Keratinocyte (primary cell): ENCODE data around the gene ERBB4.
"Not testable (repeated sequence)": the region's sequence is repeated elsewhere in the genome, so short reads cannot be mapped to it uniquely, and the experiment has no call there.

ENCODE experiments used
- EZH2 ChIP-seq: IDR thresholded peaks from one replicate; pipeline ENCODE4 v1.6.1; 2012; ENCODE audit warnings: inconsistent platforms, mild to moderate bottlenecking, low read length, moderate library complexity
- TF ChIP-seq, protein P1 (sequence below), 3 experiments: IDR thresholded peaks in 1 of 3; conservative IDR thresholded peaks in 1 of 3; optimal IDR thresholded peaks in 1 of 3; 2 replicates in 2 of 3; 3 replicates in 1 of 3; pipeline versions ENCODE3 to v1.5.1; 2011; ENCODE audit warnings: low read length in 3 of 3, mild to moderate bottlenecking in 3 of 3, moderate library complexity in 2 of 3, control low read depth in 1 of 3, inconsistent platforms in 1 of 3; ENCODE audit not compliant: insufficient read depth in 2 of 3; ENCODE audit errors: extremely low read depth in 1 of 3

DNA sequence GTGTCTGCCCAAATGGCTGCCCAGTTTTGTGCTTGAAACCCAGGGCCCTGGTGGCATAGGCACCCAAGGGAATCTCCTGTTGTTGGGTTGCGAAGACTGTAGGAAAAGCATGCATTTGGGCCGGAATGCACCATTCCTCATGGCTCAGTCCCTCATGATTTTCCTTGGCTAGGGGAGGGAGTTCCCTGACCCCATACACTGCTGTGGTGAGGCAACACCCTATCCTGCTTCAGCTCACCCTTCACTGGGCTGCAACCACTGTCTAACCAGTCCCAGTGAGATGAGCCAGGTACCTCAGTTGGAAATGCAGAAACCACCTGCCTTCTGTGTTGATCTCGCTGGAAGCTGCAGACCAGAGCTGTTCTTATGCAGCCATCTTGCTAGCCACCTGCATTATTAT, 300.4 kb downstream of the ERBB4 start:
- TF ChIP-seq, protein P1, sequence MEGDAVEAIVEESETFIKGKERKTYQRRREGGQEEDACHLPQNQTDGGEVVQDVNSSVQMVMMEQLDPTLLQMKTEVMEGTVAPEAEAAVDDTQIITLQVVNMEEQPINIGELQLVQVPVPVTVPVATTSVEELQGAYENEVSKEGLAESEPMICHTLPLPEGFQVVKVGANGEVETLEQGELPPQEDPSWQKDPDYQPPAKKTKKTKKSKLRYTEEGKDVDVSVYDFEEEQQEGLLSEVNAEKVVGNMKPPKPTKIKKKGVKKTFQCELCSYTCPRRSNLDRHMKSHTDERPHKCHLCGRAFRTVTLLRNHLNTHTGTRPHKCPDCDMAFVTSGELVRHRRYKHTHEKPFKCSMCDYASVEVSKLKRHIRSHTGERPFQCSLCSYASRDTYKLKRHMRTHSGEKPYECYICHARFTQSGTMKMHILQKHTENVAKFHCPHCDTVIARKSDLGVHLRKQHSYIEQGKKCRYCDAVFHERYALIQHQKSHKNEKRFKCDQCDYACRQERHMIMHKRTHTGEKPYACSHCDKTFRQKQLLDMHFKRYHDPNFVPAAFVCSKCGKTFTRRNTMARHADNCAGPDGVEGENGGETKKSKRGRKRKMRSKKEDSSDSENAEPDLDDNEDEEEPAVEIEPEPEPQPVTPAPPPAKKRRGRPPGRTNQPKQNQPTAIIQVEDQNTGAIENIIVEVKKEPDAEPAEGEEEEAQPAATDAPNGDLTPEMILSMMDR (optimal IDR thresholded peaks at IDR 0.05 in 1 of 3, IDR thresholded peaks at IDR 0.05 in 1 of 3, conservative IDR thresholded peaks at IDR 0.05 in 1 of 3; ENCODE audit: extremely low read depth in 1 of 3, insufficient read depth in 2 of 3, low read length in 3 of 3): not testable (repeated sequence)
- not testable (repeated sequence) for TF ChIP-seq EZH2
